ENCODE measurements around the gene SESN1.
A peak's percentile ranks its signal among the peaks of the same experiment; 100 is the strongest.

DNA sequence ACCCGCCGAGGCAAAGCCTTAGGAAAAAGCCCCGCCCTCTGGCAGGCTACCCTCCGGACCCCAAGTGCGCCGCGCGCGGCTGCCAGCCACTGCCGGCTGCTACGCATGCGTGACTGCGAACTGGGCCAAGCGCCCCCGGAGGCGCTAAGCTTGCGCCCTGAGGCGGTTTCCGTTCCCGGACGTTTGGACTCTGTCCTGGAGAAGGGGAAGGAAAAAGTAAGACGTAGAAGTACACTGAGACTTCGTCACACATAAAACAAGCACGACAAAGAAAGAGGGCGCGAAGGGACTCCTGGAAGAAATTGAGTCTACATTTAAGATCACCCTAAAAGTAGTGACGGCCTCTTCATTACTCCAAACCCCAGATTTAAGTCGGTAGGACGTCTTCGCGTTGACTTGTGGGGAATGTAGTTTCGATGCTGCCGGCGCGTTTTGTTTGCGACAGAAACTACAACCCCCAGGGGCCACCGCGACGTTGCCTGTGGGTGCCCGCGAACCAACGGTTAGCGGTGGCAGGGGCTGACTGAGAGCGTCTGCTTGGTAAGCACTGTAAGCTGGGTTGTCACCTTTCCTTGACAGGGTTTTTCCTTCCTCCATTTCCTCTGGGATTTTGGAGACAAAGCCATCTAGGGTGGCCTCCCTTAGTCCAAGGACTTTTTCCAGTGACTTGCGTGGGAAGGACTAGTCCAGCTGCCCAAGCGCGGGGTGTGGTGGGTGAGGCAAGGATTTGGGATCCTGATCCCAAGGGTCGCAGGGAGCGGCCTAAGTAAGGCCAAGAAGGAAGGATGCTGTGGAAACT lies 589 bp upstream of the SESN1 start, which contains the start of gene CEP57L1:
- TF ChIP-seq POLR2A (IDR thresholded peaks at IDR 0.05; ENCODE audit: low read depth, low read length), result peak; percentile 52
- TF ChIP-seq POLR2AphosphoS5 (IDR thresholded peaks at IDR 0.05; ENCODE audit: low read depth, low read length), result peak; percentile 80
- peak; percentile 29; the same call in 1 of the 2 replicates for TF ChIP-seq TAF1 (IDR thresholded peaks at IDR 0.05; ENCODE audit: borderline replicate concordance, low read depth, low read length)

Measured in GM12892 (cell line).